H9 (cell line): ENCODE measurements around the gene PLEKHG7. TPM values are rescaled to one million over a fixed set of nuclear protein-coding genes. Genes with fewer than 3 reads are reported as not detected.

ENCODE experiments used
- DNase-seq: peaks from one replicate; pipeline ENCODE4 v3.0.0-alpha.2; 2017
- H2AFZ ChIP-seq: one replicate; pipeline ENCODE4 v1.6.1; 2013; ENCODE audit warnings: mild to moderate bottlenecking, low read length, control low read depth, moderate library complexity
- H2AK5ac ChIP-seq: 2 replicates; pipeline ENCODE4 v1.6.1; 2013; ENCODE audit warnings: low read length, control low read depth, mixed read lengths; ENCODE audit not compliant: insufficient read length
- H2BK120ac ChIP-seq: one replicate; pipeline ENCODE4 v1.6.1; 2013; ENCODE audit warnings: low read depth, mild to moderate bottlenecking, low read length, control low read depth, inconsistent platforms; ENCODE audit not compliant: poor library complexity, severe bottlenecking
- H2BK12ac ChIP-seq: 2 replicates; pipeline ENCODE4 v1.6.1; 2013; ENCODE audit warnings: low read length, control low read depth, mixed read lengths, low read depth; ENCODE audit not compliant: insufficient read length
- H2BK15ac ChIP-seq: 2 replicates; pipeline ENCODE4 v1.6.1; 2013; ENCODE audit warnings: low read depth, low read length, control low read depth
- H2BK20ac ChIP-seq: one replicate; pipeline ENCODE4 v1.6.1; 2013; ENCODE audit warnings: low read depth, mild to moderate bottlenecking, low read length, control low read depth, inconsistent platforms; ENCODE audit not compliant: poor library complexity, severe bottlenecking
- H2BK5ac ChIP-seq: 2 replicates; pipeline ENCODE4 v1.6.1; 2013; ENCODE audit warnings: low read length, control low read depth, mixed read lengths; ENCODE audit not compliant: insufficient read length
- H3K14ac ChIP-seq: 2 replicates; pipeline ENCODE4 v1.6.1; 2013; ENCODE audit warnings: low read length, control low read depth; ENCODE audit not compliant: insufficient read depth
- H3K18ac ChIP-seq: 2 replicates; pipeline ENCODE4 v1.6.1; 2013; ENCODE audit warnings: low read depth, mild to moderate bottlenecking, mixed read lengths, low read length, control low read depth; ENCODE audit not compliant: insufficient read length
- H3K23ac ChIP-seq: 2 replicates; pipeline ENCODE4 v1.6.1; 2013; ENCODE audit warnings: low read length, control low read depth, mixed read lengths, low read depth; ENCODE audit not compliant: insufficient read length
- H3K23me2 ChIP-seq: 2 replicates; pipeline ENCODE4 v1.6.1; 2013; ENCODE audit warnings: low read depth, mild to moderate bottlenecking, mixed read lengths, low read length, control low read depth; ENCODE audit not compliant: insufficient read length, poor library complexity, severe bottlenecking
- H3K27ac ChIP-seq: 2 replicates; pipeline ENCODE4 v1.5.1; 2013; ENCODE audit warnings: low read length, control low read depth, mixed read lengths, low read depth; ENCODE audit not compliant: insufficient read length
- H3K27me3 ChIP-seq: 2 replicates; pipeline ENCODE4 v1.6.1; 2013; ENCODE audit warnings: low read length, control low read depth, inconsistent platforms; ENCODE audit not compliant: insufficient read depth
- H3K4ac ChIP-seq: 2 replicates; pipeline ENCODE4 v1.6.1; 2013; ENCODE audit warnings: low read depth, mild to moderate bottlenecking, control low read depth, inconsistent platforms, low read length, moderate library complexity
- H3K4me1 ChIP-seq: 2 replicates; pipeline ENCODE4 v1.6.1; 2013; ENCODE audit warnings: low read length, control low read depth, inconsistent platforms; ENCODE audit not compliant: insufficient read depth
- H3K4me2 ChIP-seq: 2 replicates; pipeline ENCODE4 v1.6.1; 2013; ENCODE audit warnings: low read length, control low read depth, mixed read lengths; ENCODE audit not compliant: insufficient read length, insufficient read depth
- H3K56ac ChIP-seq: 2 replicates; pipeline ENCODE4 v1.6.1; 2013; ENCODE audit warnings: low read depth, mild to moderate bottlenecking, mixed read lengths, low read length, control low read depth; ENCODE audit not compliant: insufficient read length
- H3K79me1 ChIP-seq: 2 replicates; pipeline ENCODE4 v1.6.1; 2013; ENCODE audit warnings: low read depth, mild to moderate bottlenecking, moderate library complexity, low read length, control low read depth, inconsistent platforms; ENCODE audit not compliant: insufficient read depth, poor library complexity, severe bottlenecking
- H3K79me2 ChIP-seq: 2 replicates; pipeline ENCODE4 v1.6.1; 2013; ENCODE audit warnings: low read length, control low read depth, inconsistent platforms; ENCODE audit not compliant: insufficient read depth
- H3K9ac ChIP-seq: 2 replicates; pipeline ENCODE4 v1.6.1; 2013; ENCODE audit warnings: low read length, control low read depth, mixed read lengths; ENCODE audit not compliant: insufficient read length; ENCODE audit errors: extremely low read depth
- H3K9me3 ChIP-seq: one replicate; pipeline ENCODE4 v1.6.1; 2013; ENCODE audit warnings: low read depth, low read length, inconsistent platforms; ENCODE audit not compliant: control insufficient read depth
- H3T11ph ChIP-seq: one replicate; pipeline ENCODE4 v1.6.1; 2013; ENCODE audit warnings: mild to moderate bottlenecking, low read length, control low read depth, inconsistent platforms
- H4K20me1 ChIP-seq: one replicate; pipeline ENCODE4 v1.6.1; 2013; ENCODE audit not compliant: control insufficient read depth, insufficient read length, insufficient read depth
- H4K5ac ChIP-seq: 2 replicates; pipeline ENCODE4 v1.6.1; 2013; ENCODE audit warnings: low read depth, mild to moderate bottlenecking, mixed read lengths, low read length, control low read depth; ENCODE audit not compliant: insufficient read length
- H4K8ac ChIP-seq: replicated peaks from 2 replicates; pipeline ENCODE4 v1.6.1; 2013; ENCODE audit warnings: low read length, control low read depth, mixed read lengths, low read depth; ENCODE audit not compliant: insufficient read length
- H4K91ac ChIP-seq: 2 replicates; pipeline ENCODE4 v1.6.1; 2013; ENCODE audit warnings: low read depth, mild to moderate bottlenecking, moderate library complexity, mixed read lengths, low read length, control low read depth; ENCODE audit not compliant: insufficient read length
- H3K27ac Mint-ChIP-seq, 3 experiments: 2 replicates in 2 of 3; 3 replicates in 1 of 3; pipeline ENCODE4 v1.8.0; 2020 to 2021; ENCODE audit warnings: mixed read lengths in 3 of 3, mild to moderate bottlenecking in 1 of 3, moderate library complexity in 1 of 3
- H3K27me3 Mint-ChIP-seq: 2 replicates; pipeline ENCODE4 v1.8.0; 2021; ENCODE audit warnings: low read depth, mild to moderate bottlenecking, moderate library complexity, mixed read lengths
- H3K36me3 Mint-ChIP-seq, 3 experiments: 2 replicates in 2 of 3; 3 replicates in 1 of 3; pipeline ENCODE4 v1.8.0; 2020 to 2021; ENCODE audit warnings: low read depth in 3 of 3, mixed read lengths in 3 of 3; ENCODE audit not compliant: insufficient read depth in 1 of 3
- H3K4me1 Mint-ChIP-seq, 2 experiments: 2 replicates each; pipeline ENCODE4 v1.8.0; 2020; ENCODE audit warnings: mixed read lengths in 2 of 2
- H3K4me3 Mint-ChIP-seq, 2 experiments: 2 replicates in 1 of 2; 3 replicates in 1 of 2; pipeline ENCODE4 v1.8.0; 2020 to 2021; ENCODE audit warnings: mild to moderate bottlenecking in 2 of 2, mixed read lengths in 2 of 2, moderate library complexity in 1 of 2
- H3K9me3 Mint-ChIP-seq, 2 experiments: 2 replicates in 1 of 2; 3 replicates in 1 of 2; pipeline ENCODE4 v1.8.0; 2020; ENCODE audit warnings: mild to moderate bottlenecking in 2 of 2, mixed read lengths in 2 of 2, moderate library complexity in 1 of 2
- WGBS: extraction: QIAGEN DNeasy Blood & Tissue Kit; methylation state at CpG from one replicate; pipeline ENCODE4 v1.1.7; 2013; ENCODE audit warnings: missing lambda C conversion rate, low lambda C conversion rate, mixed read lengths; ENCODE audit not compliant: insufficient read length; ENCODE audit errors: extremely low coverage; 5-methylcytosine and 5-hydroxymethylcytosine counted together
- total RNA-seq: library from RNA; stranded (reverse); gene quantifications from 2 replicates; pipeline ENCODE4 v1.2.1, GENCODE V29; 2021
- TF ChIP-seq, protein P1 (sequence below): fragments of 200-600 bp; sonication (generic); conservative IDR thresholded peaks from 3 replicates; pipeline ENCODE4 v1.8.0; 2021; ENCODE audit warnings: antibody characterized with exemption, mild to moderate bottlenecking

Gene PLEKHG7
- total RNA-seq, 1 experiment from 2014 or later: not detected

DNA sequence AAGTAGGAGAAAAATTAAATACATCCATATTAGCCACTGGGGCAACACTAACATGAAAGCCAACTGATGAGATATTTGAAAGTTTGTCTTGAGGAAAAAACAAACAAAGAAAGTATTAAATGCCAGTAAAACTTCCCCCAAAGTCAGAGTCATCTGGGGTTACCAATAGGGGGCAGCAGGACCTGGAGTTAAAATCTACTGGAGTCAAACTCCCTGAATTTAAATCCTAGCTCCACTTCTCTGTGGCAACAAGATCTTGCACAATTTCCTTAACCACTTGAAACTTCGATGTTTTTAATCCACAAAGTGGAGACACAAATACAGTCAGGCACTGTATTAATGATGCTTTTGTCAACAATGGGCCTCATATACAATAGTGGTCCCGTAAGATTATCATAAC, 14.4 kb downstream of the PLEKHG7 start:
- no peak overlapping the region for H3K27ac ChIP-seq

More for the DNA sequence above, 14.4 kb downstream of the PLEKHG7 start:
- Histone ChIP-seq H4K91ac (no peak overlapping the region), H3K4ac (no peak overlapping the region), H2BK15ac (no peak overlapping the region), H3K4me1 (no peaks in the 10 kb centered on the region), H2BK20ac (no peak overlapping the region), H3K27me3 (no peaks in the 10 kb centered on the region), H3K56ac (no peak overlapping the region), H2BK120ac (no peak overlapping the region), H3K4me2 (no peak overlapping the region), H4K5ac (no peak overlapping the region), H2BK12ac (no peak overlapping the region), H3K79me1 (no peaks in the 10 kb centered on the region), H3K79me2 (no peaks in the 10 kb centered on the region), H4K20me1 (no peaks in the 10 kb centered on the region), H3K9me3 (no peaks in the 10 kb centered on the region), H2AFZ (no peak overlapping the region), H3T11ph (no peak overlapping the region), H3K23me2 (no peaks in the 10 kb centered on the region), H3K18ac (no peak overlapping the region), H2BK5ac (no peak overlapping the region), H3K14ac (no peak overlapping the region), H4K8ac (no peak overlapping the region), H3K23ac (no peak overlapping the region), H3K9ac (no peak overlapping the region), H2AK5ac (no peak overlapping the region)
- Mint-ChIP-seq H3K27me3 (no peaks in the 10 kb centered on the region), H3K4me3 (no peak overlapping the region), H3K4me1 (peaks cover 12% of the 10 kb centered on the region in 2 experiments), H3K27ac (0 out of 7 replicates have a peak overlapping the region, but pooled peaks of 1 of the 3 experiments have one; percentile 28), H3K36me3 (peaks cover 0 to 9% (median 0%) of the 10 kb centered on the region in 3 experiments; a peak in 3 of 7 replicates), H3K9me3 (peaks cover 5 to 6% of the 10 kb centered on the region in 2 experiments; a peak in 3 of 5 replicates)
- DNase-seq: peak; percentile 39
- no CpG with 5 or more reads among the region's 2 CpGs for WGBS
- TF ChIP-seq, protein P1, sequence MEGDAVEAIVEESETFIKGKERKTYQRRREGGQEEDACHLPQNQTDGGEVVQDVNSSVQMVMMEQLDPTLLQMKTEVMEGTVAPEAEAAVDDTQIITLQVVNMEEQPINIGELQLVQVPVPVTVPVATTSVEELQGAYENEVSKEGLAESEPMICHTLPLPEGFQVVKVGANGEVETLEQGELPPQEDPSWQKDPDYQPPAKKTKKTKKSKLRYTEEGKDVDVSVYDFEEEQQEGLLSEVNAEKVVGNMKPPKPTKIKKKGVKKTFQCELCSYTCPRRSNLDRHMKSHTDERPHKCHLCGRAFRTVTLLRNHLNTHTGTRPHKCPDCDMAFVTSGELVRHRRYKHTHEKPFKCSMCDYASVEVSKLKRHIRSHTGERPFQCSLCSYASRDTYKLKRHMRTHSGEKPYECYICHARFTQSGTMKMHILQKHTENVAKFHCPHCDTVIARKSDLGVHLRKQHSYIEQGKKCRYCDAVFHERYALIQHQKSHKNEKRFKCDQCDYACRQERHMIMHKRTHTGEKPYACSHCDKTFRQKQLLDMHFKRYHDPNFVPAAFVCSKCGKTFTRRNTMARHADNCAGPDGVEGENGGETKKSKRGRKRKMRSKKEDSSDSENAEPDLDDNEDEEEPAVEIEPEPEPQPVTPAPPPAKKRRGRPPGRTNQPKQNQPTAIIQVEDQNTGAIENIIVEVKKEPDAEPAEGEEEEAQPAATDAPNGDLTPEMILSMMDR: peak; percentile 82
